HG03103 (cell line): Measurements from ENCODE around the gene MSH6.
"Not testable (repeated sequence)": the region's sequence is repeated elsewhere in the genome, so short reads cannot be mapped to it uniquely, and the experiment has no call there.

Source experiments
- ATAC-seq: cut with Tn5 transposase; IDR thresholded peaks from one replicate; pipeline ENCODE4 v1.9.1; 2021; ENCODE audit warnings: low read depth; ENCODE audit not compliant: unreplicated experiment

MSH6 gene

DNA sequence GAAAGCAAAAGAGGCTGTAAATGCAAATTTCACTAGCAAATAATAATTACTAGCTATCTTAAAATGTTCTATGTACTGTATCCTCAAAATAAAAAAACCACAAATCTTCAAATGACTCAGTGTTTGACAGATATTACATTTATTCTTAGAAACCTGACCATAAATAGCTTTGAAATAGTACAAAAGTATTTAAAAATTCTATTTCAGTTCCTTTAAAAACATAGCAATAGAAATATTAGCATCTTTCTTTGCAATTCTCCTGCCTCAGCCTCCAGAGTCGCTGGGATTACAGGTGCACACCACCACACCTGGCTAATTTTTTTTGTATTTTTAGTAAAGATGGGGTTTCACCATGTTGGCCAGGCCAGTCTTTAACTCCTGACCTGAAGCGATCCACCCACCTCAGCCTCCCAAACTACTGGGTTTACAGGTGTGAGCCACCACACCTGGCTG is 50.6 kb downstream of the MSH6 start:
- ATAC-seq, result peak; percentile 90

DNA sequence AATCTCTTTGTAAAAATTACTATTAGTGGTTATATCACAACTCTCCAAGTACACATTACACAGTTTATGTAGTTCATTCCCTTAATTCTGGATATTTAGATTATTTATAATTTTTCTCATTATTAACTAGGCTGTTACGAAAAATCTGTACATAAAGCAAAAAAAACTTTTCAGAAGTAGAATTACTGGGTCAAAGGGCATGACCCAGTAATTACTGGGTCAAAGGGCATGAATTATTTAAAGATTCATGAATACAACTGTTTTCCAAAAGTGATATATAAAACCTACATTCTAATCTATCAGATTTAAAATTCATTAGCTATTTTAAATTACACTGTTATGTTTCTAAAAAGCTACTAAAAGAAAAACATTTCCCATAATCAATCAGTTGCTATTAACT is 55.3 kb downstream of the MSH6 start:
- no peak for ATAC-seq

DNA sequence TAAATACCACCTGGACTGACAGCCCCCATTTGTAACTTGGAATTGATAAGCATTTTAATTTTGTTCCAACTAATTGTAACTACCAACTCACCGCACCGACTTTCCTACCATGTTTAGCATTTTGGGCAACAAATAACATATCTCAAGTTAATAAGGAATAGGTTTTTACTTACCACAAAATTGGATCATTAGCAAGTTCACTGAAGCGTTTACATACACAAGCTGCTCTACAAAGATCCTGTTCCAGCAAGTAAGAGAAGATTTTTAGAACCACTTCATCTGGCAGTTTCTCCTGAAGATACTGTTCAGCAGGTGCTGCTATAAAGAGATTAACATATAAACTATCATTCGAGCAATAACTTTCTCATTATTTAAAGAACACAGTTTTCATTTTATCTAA is 55.7 kb downstream of the MSH6 start:
- no peak for ATAC-seq

DNA sequence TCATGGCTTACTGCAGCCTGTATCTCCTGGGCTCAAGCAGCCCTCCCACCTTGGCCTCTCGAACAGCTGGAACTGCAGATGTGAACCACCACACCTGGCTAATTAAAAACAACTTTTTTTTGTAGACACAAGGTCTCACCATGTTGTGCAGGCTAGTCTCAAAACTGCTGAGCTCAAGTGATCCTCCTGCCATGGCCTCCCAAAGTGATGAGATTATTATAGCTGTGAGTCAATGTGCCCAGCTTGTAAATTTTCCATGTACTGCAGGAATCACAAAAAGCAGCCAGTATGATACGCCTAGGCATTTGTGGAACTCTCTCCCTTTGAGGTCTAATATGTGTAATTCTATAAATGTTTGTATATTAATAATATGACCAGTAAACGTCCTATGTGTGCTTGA is 59.9 kb downstream of the MSH6 start:
- ATAC-seq, result no peak

DNA sequence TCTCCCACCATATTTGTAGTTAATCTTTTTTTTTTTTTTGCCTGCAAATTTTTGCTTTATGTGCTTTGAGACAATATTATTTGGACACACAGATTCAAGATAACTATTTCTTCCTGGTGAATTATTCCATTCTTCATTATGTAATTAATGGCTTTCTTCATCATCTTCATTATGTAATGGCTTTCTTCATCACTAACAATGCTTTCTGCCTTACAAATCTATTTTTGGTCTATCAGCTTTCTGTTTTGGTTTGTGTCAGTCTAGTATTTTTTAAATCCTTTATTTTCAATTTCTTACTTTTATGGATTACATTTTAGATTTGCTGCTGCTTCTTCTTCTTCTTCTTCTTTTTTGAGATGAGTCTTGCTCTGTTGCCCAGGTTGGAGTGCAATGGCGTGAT is 60.5 kb downstream of the MSH6 start:
- no peak for ATAC-seq

DNA sequence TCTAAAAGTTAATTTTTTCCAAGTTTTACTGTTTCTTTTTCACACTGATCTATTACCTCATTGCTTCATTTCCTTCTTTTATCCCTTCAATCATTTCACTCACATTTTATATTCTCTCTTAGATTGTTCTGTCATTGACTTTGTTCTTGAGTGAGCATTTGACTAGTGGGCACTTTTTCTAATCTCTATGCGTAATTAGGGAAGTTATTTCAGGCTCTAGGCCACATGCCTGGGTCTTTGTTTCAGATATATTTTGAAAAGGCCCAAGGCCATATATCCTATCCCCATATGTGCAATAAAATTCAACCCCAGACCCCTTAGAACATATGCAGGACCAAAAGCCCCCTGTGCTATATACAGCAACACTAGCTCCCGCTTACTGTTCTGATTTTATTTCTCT is 61.2 kb downstream of the MSH6 start:
- ATAC-seq, result no peak

DNA sequence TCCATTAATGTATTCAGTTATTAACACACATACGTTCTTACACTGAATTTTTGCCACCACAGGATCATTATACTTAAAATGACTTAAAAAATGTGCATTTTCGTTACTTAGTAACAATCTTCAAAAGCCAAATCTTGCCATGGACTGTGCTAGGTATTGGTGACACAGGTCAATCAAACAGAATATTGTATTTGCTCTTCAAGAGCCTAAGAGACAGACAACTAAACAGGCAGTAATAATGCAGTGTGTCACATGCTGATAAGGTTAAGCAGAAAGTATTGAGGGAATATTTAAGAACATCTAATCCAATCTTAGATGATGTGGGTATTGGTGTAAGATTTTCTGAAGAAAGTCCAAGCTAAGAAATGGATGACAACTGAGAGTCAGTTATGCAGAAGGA is 66.4 kb downstream of the MSH6 start:
- no peak for ATAC-seq

DNA sequence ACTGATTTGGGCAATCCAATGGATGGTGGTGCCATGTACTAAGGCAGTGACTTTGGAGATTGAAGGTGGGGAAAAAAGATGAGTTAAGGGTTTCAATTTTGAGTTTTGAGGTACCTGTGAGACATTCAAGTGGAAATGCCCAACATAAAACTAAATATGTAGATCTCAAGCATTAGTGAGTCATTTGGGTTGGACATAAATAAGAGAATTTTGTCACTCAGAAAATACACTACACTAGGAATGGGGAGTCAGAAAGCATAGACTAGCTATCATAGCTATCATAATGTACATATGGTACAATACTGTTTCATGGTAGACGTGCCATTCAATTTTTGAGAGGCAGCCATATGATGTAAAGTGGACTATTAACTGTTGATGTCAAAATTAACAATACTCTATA is 67.3 kb downstream of the MSH6 start:
- ATAC-seq, result no peak

DNA sequence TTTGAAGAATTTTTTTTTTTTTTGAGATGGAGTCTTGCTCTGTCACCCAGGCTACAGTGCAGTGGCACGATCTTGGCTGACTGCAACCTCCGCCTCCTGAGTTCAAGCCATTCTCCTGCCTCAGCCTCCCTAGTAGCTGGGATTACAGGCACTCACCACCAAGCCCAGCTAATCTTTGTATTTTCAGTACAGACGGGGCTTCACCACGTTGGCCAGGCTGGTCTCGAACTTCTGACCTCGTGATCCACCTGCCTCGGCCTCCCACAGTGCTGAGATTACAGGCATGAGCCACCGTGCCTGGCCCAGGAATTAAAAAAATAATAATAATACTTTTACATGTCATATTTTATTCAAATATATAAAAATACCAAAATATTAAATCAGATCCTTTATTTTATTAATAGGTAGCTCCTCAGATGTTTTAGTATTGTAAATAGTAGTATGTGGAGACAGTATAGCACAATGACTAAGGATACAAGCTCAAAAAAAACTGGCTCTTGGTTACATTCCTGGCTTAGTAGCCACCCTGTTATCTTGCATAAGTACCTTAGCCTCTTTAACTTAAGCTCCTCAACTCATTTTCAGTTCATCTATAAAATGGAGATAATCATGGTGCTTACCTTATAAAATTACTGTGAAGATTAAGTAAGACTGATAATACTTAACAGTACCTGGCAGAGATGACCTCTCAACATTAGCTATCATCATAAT is 70.3 kb downstream of the MSH6 start:
- ATAC-seq, result not testable (repeated sequence)
